Endodermal cell (in vitro differentiated cells): ENCODE results near the gene SPAG6. TPM values are rescaled to one million over a fixed set of nuclear protein-coding genes. Genes with fewer than 3 reads are reported as not detected.

Experiments
- DNase-seq: peaks from one replicate; pipeline ENCODE4 v3.0.0-alpha.2; 2017
- H3K27ac ChIP-seq: 2 replicates; pipeline ENCODE4 v1.5.1; 2013; ENCODE audit warnings: mild to moderate bottlenecking, low read depth, low read length, moderate library complexity
- H3K27me3 ChIP-seq: 2 replicates; pipeline ENCODE4 v1.6.1; 2013; ENCODE audit warnings: mild to moderate bottlenecking, low read length, moderate library complexity; ENCODE audit not compliant: insufficient read depth, control insufficient read depth, poor library complexity, severe bottlenecking
- H3K36me3 ChIP-seq: 2 replicates; pipeline ENCODE4 v1.7.0; 2013; ENCODE audit warnings: mild to moderate bottlenecking, low read length, moderate library complexity; ENCODE audit not compliant: control insufficient read depth, insufficient read depth
- H3K4me1 ChIP-seq: one replicate; pipeline ENCODE4 v1.7.0; 2013; ENCODE audit warnings: low read length; ENCODE audit not compliant: control insufficient read depth, insufficient read depth
- H3K4me3 ChIP-seq: 2 replicates; pipeline ENCODE4 v1.5.1; 2013; ENCODE audit warnings: mild to moderate bottlenecking, low read length, moderate library complexity
- H3K9ac ChIP-seq: 2 replicates; pipeline ENCODE4 v1.6.1; 2013; ENCODE audit warnings: mild to moderate bottlenecking, low read length, moderate library complexity; ENCODE audit not compliant: poor library complexity, severe bottlenecking; ENCODE audit errors: extremely low read depth
- H3K9me3 ChIP-seq: 2 replicates; pipeline ENCODE4 v1.6.1; 2013; ENCODE audit warnings: mild to moderate bottlenecking, low read length, moderate library complexity; ENCODE audit not compliant: control insufficient read depth
- H3K27ac Mint-ChIP-seq: 2 replicates; pipeline ENCODE4 v1.8.0; 2020; ENCODE audit warnings: mixed read lengths
- H3K27me3 Mint-ChIP-seq: 2 replicates; pipeline ENCODE4 v1.8.0; 2021; ENCODE audit warnings: mild to moderate bottlenecking, mixed read lengths; ENCODE audit not compliant: insufficient read depth
- H3K36me3 Mint-ChIP-seq: 2 replicates; pipeline ENCODE4 v1.8.0; 2020; ENCODE audit warnings: low read depth, mixed read lengths
- H3K4me1 Mint-ChIP-seq: 2 replicates; pipeline ENCODE4 v1.8.0; 2020; ENCODE audit warnings: mixed read lengths
- H3K4me3 Mint-ChIP-seq: 2 replicates; pipeline ENCODE4 v1.8.0; 2020; ENCODE audit warnings: mild to moderate bottlenecking, moderate library complexity, mixed read lengths
- H3K9me3 Mint-ChIP-seq: 2 replicates; pipeline ENCODE4 v1.8.0; 2020; ENCODE audit warnings: mild to moderate bottlenecking, mixed read lengths
- WGBS, 2 experiments: methylation state at CpG; one replicate each; pipeline versions ENCODE4 v1.1.5 to v1.1.7; 2013; ENCODE audit warnings: missing lambda C conversion rate in 2 of 2, mixed read lengths in 1 of 2; ENCODE audit not compliant: insufficient coverage in 1 of 2, insufficient read length in 1 of 2; 5-methylcytosine and 5-hydroxymethylcytosine counted together
- total RNA-seq, 2 donors: library from RNA; stranded (reverse); fragmentation: NEBNext Ultra II Directional in 1 of 2; extraction: Animal tissue kit (Norgen Biotek cat#: 25700) in 1 of 2; gene quantifications; 2 replicates in 1 of 2; 3 replicates in 1 of 2; pipeline ENCODE4 v1.2.1, GENCODE V29; 2021
- TF ChIP-seq, protein P1 (sequence below): fragments of 200-600 bp; sonication (generic); conservative IDR thresholded peaks from 2 replicates; pipeline ENCODE4 v1.5.0; 2021; ENCODE audit warnings: antibody characterized with exemption, mild to moderate bottlenecking

The SPAG6 gene
- total RNA-seq, 2 donors from 2014 or later: 1.1 to 2.1 TPM

DNA sequence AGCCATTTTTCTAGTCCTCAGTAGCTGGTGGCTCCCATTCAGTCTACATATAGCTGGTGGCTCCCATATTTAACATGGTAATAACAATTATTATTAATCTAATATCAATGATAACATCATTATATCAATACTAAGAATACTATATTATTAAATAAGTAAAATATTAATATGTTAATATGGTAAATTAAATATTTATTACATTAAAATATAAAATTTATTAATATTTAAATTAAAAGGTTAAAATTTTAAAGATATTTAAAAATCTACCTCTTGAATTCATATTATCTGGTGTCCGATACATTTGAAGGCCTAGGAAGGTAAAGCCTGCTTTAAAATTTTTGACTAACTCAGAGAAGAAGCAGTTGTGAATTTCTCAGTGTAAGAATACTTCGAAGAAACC is 69.8 kb downstream of the SPAG6 start:
- H3K36me3 Mint-ChIP-seq: no peaks in the 10 kb centered on the region
- no peak overlapping the region for H3K4me3 Mint-ChIP-seq
- Histone ChIP-seq H3K27me3 (no peaks in the 10 kb centered on the region), H3K36me3 (no peaks in the 10 kb centered on the region), H3K9me3 (no peaks in the 10 kb centered on the region), H3K4me1 (no peaks in the 10 kb centered on the region), H3K9ac (no peak overlapping the region), H3K27ac (no peak overlapping the region), H3K4me3 (no peak overlapping the region)
- TF ChIP-seq, protein P1, sequence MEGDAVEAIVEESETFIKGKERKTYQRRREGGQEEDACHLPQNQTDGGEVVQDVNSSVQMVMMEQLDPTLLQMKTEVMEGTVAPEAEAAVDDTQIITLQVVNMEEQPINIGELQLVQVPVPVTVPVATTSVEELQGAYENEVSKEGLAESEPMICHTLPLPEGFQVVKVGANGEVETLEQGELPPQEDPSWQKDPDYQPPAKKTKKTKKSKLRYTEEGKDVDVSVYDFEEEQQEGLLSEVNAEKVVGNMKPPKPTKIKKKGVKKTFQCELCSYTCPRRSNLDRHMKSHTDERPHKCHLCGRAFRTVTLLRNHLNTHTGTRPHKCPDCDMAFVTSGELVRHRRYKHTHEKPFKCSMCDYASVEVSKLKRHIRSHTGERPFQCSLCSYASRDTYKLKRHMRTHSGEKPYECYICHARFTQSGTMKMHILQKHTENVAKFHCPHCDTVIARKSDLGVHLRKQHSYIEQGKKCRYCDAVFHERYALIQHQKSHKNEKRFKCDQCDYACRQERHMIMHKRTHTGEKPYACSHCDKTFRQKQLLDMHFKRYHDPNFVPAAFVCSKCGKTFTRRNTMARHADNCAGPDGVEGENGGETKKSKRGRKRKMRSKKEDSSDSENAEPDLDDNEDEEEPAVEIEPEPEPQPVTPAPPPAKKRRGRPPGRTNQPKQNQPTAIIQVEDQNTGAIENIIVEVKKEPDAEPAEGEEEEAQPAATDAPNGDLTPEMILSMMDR: no peak
- DNase-seq: no peak
- no peaks in the 10 kb centered on the region for H3K9me3 Mint-ChIP-seq
- no peaks in the 10 kb centered on the region for H3K27me3 Mint-ChIP-seq
- 95 to 100% methylated on average over 1 to 2 of the region's 2 CpGs for WGBS, 2 experiments
- H3K27ac Mint-ChIP-seq: no peak overlapping the region
- no peaks in the 10 kb centered on the region for H3K4me1 Mint-ChIP-seq

DNA sequence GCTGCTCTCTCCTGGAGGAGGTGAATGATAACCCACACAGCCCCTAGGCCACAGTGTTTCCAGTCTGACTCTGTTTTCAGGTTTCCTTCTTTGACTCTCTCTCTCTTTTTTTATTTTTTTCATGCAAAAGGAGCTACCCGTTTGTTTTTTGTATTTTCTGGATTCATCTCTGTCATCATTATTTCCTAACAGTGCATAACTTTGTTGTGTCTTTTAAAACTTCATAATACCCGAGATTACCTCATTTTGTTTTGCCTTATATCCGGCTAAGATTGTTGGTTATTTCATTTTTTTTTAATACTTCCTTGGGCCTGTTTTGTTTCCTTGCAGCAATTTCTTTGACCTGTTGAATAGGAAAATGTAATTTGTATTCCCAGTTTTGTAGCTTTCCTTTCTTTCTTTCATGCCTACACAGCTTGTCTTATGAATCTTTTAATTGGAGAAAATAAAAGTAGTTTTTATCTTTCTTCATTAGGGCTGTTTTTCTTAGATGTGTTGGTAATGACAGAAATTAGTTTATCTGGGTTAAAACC is 72.5 kb downstream of the SPAG6 start:
- 92% methylated on average over 3 of the region's 3 CpGs; no CpG with 5 or more reads in 1 of the 2 experiments for WGBS, 2 experiments
- no peak overlapping the region for H3K4me3 Mint-ChIP-seq
- no peak for DNase-seq
- Histone ChIP-seq H3K4me3 (no peak overlapping the region), H3K4me1 (no peaks in the 10 kb centered on the region), H3K9me3 (no peaks in the 10 kb centered on the region), H3K36me3 (no peaks in the 10 kb centered on the region), H3K9ac (no peak overlapping the region), H3K27me3 (no peaks in the 10 kb centered on the region), H3K27ac (no peak overlapping the region)
- TF ChIP-seq, protein P1: no peak
- no peaks in the 10 kb centered on the region for H3K36me3 Mint-ChIP-seq
- H3K9me3 Mint-ChIP-seq: no peaks in the 10 kb centered on the region
- H3K4me1 Mint-ChIP-seq: no peaks in the 10 kb centered on the region
- H3K27ac Mint-ChIP-seq: no peak overlapping the region
- no peaks in the 10 kb centered on the region for H3K27me3 Mint-ChIP-seq

DNA sequence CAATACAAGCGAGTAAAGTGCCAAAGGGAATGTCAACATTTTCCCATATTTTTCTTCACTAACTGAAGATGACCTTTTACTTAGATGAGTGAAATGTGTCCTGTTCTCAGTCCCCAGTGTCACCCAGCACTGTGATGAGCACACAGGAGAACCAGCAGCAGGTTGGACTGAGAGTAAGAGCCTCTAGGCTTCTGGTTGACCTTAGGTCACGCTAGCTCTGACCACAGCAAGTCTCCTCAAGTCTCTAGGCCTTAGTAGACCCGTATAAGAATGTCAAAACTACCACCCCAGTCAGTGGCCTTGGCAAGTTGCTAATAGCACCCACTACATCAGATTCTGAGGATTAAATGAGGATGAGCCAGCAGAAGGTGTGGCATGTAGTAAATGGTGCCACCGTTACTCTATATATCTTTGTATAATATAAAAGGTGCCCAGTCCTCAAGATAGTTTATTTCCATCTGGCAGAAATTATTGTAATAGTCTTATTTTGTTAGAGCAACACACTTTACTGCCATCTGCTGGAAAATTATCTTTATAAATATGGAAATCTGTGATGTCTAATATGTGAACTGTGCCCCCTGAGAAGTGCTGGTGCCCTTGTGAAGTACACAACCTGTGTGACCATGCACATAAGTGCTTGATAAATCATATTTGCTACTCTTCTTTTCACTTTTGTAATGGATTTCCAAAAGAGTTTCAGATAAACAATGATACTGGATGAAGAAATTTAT is 75.7 kb downstream of the SPAG6 start:
- H3K4me1 ChIP-seq: no peaks in the 10 kb centered on the region
- H3K27me3 ChIP-seq: no peaks in the 10 kb centered on the region
- H3K9ac ChIP-seq: no peak overlapping the region
- TF ChIP-seq, protein P1: no peak
- DNase-seq: no peak
- no peak overlapping the region for H3K27ac ChIP-seq
- no peaks in the 10 kb centered on the region for H3K36me3 ChIP-seq
- WGBS, 2 experiments: 92% methylated on average over 3 of the region's 4 CpGs; no CpG with 5 or more reads in 1 of the 2 experiments
- no peaks in the 10 kb centered on the region for H3K9me3 ChIP-seq
- Mint-ChIP-seq H3K4me1 (no peaks in the 10 kb centered on the region), H3K27ac (no peak overlapping the region), H3K36me3 (no peaks in the 10 kb centered on the region), H3K9me3 (no peaks in the 10 kb centered on the region), H3K27me3 (peaks cover 2% of the 10 kb centered on the region), H3K4me3 (no peak overlapping the region)
- H3K4me3 ChIP-seq: no peak overlapping the region
